Measurements from ENCODE around the gene CNOT8.

The CNOT8 gene

GRCh38 chr5:154873791-154874331 lies 15.4 kb downstream of the CNOT8 start:
- ChIA-PET CTCF (interaction anchor here (0.7 kb wide), 1 partner anchor 34 kb away, joined by 3 read pairs; no protein-coding TSS in a partner anchor), POLR2A (no interaction called here)
- DNase-seq (ENCODE audit: extremely low spot score): no peak
- TF ChIP-seq BHLHE40 (IDR thresholded peaks at IDR 0.05; ENCODE audit: borderline replicate concordance) (no peak), NFRKB (IDR thresholded peaks at IDR 0.05) (no peak), CTBP1 (IDR thresholded peaks at IDR 0.05; ENCODE audit: borderline replicate concordance) (no peak), FOXA1 (IDR thresholded peaks at IDR 0.05) (no peak), FOXK2 (IDR thresholded peaks at IDR 0.05) (no peak), SUZ12 (IDR thresholded peaks at IDR 0.05) (no peak), HDGF (IDR thresholded peaks at IDR 0.05; ENCODE audit: borderline replicate concordance) (no peak), ZNF384 (IDR thresholded peaks at IDR 0.05) (no peak), FOXM1 (IDR thresholded peaks at IDR 0.05; ENCODE audit: borderline replicate concordance) (no peak), ELF4 (IDR thresholded peaks at IDR 0.05) (no peak), SP1 (IDR thresholded peaks at IDR 0.05) (no peak), PKNOX1 (IDR thresholded peaks at IDR 0.05) (no peak), L3MBTL2 (conservative IDR thresholded peaks at IDR 0.05) (no peak), LEF1 (IDR thresholded peaks at IDR 0.05; ENCODE audit: borderline replicate concordance) (no peak), ARNT (IDR thresholded peaks at IDR 0.05) (no peak), TARDBP (IDR thresholded peaks at IDR 0.05) (no peak)

GRCh38 chr5:154878642-154879335 lies 20.4 kb downstream of the CNOT8 start:
- ChIA-PET POLR2A (no interaction called here), CTCF (no interaction called here)
- no peak for DNase-seq (ENCODE audit: extremely low spot score)
- TF ChIP-seq FOXK2 (IDR thresholded peaks at IDR 0.05) (no peak), CTBP1 (IDR thresholded peaks at IDR 0.05; ENCODE audit: borderline replicate concordance) (no peak), L3MBTL2 (conservative IDR thresholded peaks at IDR 0.05) (no peak)

DNA sequence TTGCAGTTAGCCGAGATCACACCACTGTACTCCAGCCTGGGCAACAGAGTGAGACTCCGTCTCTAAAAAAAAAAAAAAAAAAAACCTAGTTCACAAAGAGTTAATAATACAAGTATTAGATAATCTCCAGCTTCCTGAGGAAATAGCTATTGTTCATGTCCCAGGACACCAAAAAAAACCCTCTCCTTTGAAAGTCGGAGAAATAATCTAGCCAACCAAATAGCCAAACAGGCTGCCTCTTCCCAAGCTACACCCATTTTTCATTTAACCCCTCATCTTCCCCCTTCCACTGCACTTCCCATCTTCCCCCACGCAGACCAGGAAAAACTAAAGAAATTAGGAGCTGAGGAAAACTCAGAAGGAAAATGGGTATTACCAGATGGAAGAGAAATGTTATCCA lies 23.6 kb downstream of the CNOT8 start:
- POLR2A ChIA-PET: no interaction called here

DNA sequence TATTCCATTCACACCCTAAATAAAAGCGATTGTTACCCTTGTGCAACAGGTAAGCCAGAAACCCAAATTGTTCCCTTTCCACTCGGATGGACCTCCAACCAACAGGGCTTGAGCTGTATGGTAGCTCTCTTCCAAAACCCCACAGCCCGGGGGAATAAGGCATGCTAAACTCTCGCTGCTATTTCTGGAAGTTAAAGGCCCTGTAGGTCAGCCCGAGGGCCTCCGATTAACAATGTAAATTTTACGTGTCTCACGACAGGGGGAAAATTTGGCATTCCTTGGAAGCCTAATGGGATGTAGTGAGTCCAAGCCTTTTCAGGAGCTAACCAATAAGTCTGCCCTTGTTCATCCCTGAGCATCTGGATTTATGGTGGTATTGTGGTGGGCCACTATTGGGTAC lies 26.0 kb downstream of the CNOT8 start:
- DNase-seq (ENCODE audit: extremely low spot score): no peak
- ChIA-PET CTCF (no interaction called here), POLR2A (no interaction called here)
- TF ChIP-seq TARDBP (IDR thresholded peaks at IDR 0.05) (no peak), CTBP1 (IDR thresholded peaks at IDR 0.05; ENCODE audit: borderline replicate concordance) (no peak), NFRKB (IDR thresholded peaks at IDR 0.05) (no peak), FOXM1 (IDR thresholded peaks at IDR 0.05; ENCODE audit: borderline replicate concordance) (no peak), ZNF384 (IDR thresholded peaks at IDR 0.05) (no peak), L3MBTL2 (conservative IDR thresholded peaks at IDR 0.05) (no peak), FOXA1 (IDR thresholded peaks at IDR 0.05) (no peak)

More for the DNA sequence above, 23.6 kb downstream of the CNOT8 start:
- DNase-seq (ENCODE audit: extremely low spot score): no peak
- TF ChIP-seq LEF1 (IDR thresholded peaks at IDR 0.05; ENCODE audit: borderline replicate concordance): no peak
- no peak for TF ChIP-seq CTBP1 (IDR thresholded peaks at IDR 0.05; ENCODE audit: borderline replicate concordance)
- no peak for TF ChIP-seq FOXK2 (IDR thresholded peaks at IDR 0.05)
- no peak for TF ChIP-seq SUZ12 (IDR thresholded peaks at IDR 0.05)
- no peak for TF ChIP-seq PKNOX1 (IDR thresholded peaks at IDR 0.05)
- no peak for TF ChIP-seq BHLHE40 (IDR thresholded peaks at IDR 0.05; ENCODE audit: borderline replicate concordance)
- TF ChIP-seq L3MBTL2 (conservative IDR thresholded peaks at IDR 0.05): no peak
- no peak for TF ChIP-seq TARDBP (IDR thresholded peaks at IDR 0.05)
- no peak for TF ChIP-seq SP1 (IDR thresholded peaks at IDR 0.05)
- no peak for TF ChIP-seq FOXA1 (IDR thresholded peaks at IDR 0.05)
- TF ChIP-seq ARNT (IDR thresholded peaks at IDR 0.05): no peak
- no peak for TF ChIP-seq NFRKB (IDR thresholded peaks at IDR 0.05)
- no peak for TF ChIP-seq FOXM1 (IDR thresholded peaks at IDR 0.05; ENCODE audit: borderline replicate concordance)
- no peak for TF ChIP-seq ELF4 (IDR thresholded peaks at IDR 0.05)
- TF ChIP-seq HDGF (IDR thresholded peaks at IDR 0.05; ENCODE audit: borderline replicate concordance): no peak
- TF ChIP-seq ZNF384 (IDR thresholded peaks at IDR 0.05): no peak
- CTCF ChIA-PET: interaction anchor here (0.6 kb wide), 1 partner anchor 43 kb away, joined by 6 read pairs; no protein-coding TSS in a partner anchor

DNA sequence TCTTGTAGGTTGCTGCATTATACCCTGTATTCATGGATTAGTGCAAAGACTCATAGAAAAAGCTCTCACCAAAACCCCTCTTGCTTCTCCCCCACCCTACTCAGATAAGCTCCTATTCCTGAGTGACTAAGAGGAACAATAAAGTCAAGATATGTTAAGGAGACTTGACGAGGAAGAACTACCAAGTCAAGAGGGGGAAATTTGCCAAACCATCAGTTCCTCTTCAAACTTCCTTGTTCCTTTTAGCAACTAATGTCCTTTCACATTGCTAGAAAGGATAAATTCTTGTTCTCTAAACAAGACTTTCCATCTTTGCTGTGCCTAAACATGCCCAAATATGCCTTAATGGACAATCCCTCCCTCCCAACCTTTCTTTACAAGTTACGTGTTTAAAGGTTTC lies 27.0 kb downstream of the CNOT8 start:
- DNase-seq (ENCODE audit: extremely low spot score): no peak
- ChIA-PET POLR2A (no interaction called here), CTCF (no interaction called here)
- TF ChIP-seq CTBP1 (IDR thresholded peaks at IDR 0.05; ENCODE audit: borderline replicate concordance): no peak
- no peak for TF ChIP-seq PKNOX1 (IDR thresholded peaks at IDR 0.05)
- no peak for TF ChIP-seq SUZ12 (IDR thresholded peaks at IDR 0.05)
- TF ChIP-seq BHLHE40 (IDR thresholded peaks at IDR 0.05; ENCODE audit: borderline replicate concordance): no peak
- no peak for TF ChIP-seq FOXK2 (IDR thresholded peaks at IDR 0.05)
- no peak for TF ChIP-seq NFRKB (IDR thresholded peaks at IDR 0.05)
- TF ChIP-seq FOXA1 (IDR thresholded peaks at IDR 0.05): no peak
- TF ChIP-seq LEF1 (IDR thresholded peaks at IDR 0.05; ENCODE audit: borderline replicate concordance): no peak
- no peak for TF ChIP-seq HDGF (IDR thresholded peaks at IDR 0.05; ENCODE audit: borderline replicate concordance)
- no peak for TF ChIP-seq ARNT (IDR thresholded peaks at IDR 0.05)

DNA sequence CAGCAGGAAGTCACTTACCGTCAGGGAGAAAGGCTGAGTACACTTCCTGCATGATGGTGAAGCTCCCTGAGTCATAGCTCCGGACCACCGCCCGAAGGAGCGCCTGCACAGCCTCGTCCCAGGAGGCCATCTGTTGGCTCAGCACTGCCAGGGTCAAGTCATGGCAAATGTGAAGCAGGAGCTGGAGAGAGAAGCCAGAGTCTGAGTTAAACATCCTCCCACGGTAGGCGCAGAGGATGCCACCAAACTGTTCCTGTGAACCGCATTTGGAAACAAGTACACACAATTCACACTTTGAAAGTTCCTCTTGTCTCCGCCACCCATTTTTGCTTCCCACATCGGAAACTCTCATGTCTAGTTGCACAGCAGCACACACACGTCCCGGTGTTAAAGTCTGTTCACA lies 33.9 kb downstream of the CNOT8 start:
- CTCF ChIA-PET: interaction anchor here (0.7 kb wide), 1 partner anchor 37 kb away, joined by 4 read pairs; no protein-coding TSS in a partner anchor
- TF ChIP-seq ARNT (IDR thresholded peaks at IDR 0.05) (no peak), LEF1 (IDR thresholded peaks at IDR 0.05; ENCODE audit: borderline replicate concordance) (no peak), SUZ12 (IDR thresholded peaks at IDR 0.05) (no peak), FOXK2 (IDR thresholded peaks at IDR 0.05) (no peak), NFRKB (IDR thresholded peaks at IDR 0.05) (no peak), FOXM1 (IDR thresholded peaks at IDR 0.05; ENCODE audit: borderline replicate concordance) (no peak), ZNF384 (IDR thresholded peaks at IDR 0.05) (no peak), CTBP1 (IDR thresholded peaks at IDR 0.05; ENCODE audit: borderline replicate concordance) (no peak), SP1 (IDR thresholded peaks at IDR 0.05) (no peak), PKNOX1 (IDR thresholded peaks at IDR 0.05) (no peak), ELF4 (IDR thresholded peaks at IDR 0.05) (no peak), BHLHE40 (IDR thresholded peaks at IDR 0.05; ENCODE audit: borderline replicate concordance) (no peak)
- POLR2A ChIA-PET: no interaction called here
- DNase-seq (ENCODE audit: extremely low spot score): no peak

All from HEK293T (cell line).